SIG-M5 (cell line): ENCODE data around the gene GALE.
A peak's percentile ranks its signal among the peaks of the same experiment; 100 is the strongest.
"Not testable (repeated sequence)": the region's sequence is repeated elsewhere in the genome, so short reads cannot be mapped to it uniquely, and the experiment has no call there.

Experiments used
- DNase-seq: peaks from one replicate; lab custom pipeline; 2025; lab: John Stamatoyannopoulos, UW

Gene GALE

GRCh38 chr1:23809751-23810171 lies 9.2 kb upstream of the GALE start:
- DNase-seq: peak; percentile 63

DNA sequence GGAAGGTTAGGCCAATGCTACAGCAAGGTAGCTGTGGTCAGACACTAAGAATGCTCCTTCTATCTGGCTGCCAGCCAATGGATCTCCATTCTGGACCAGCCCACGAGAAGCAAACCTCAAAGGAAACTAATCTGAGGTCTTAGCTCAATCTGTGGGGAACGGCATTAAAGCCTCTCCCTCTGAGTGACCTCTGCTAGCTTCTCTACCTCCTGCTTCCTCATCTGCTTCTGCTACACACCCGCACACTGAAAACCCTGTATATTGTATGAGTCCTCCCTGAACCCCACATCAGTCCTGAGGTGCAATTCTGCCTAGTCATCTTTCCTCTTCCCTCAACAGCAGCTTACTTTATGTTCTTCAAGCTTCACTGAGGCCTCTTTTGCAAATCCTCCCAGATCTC lies 6.9 kb upstream of the GALE start:
- no peak for DNase-seq

DNA sequence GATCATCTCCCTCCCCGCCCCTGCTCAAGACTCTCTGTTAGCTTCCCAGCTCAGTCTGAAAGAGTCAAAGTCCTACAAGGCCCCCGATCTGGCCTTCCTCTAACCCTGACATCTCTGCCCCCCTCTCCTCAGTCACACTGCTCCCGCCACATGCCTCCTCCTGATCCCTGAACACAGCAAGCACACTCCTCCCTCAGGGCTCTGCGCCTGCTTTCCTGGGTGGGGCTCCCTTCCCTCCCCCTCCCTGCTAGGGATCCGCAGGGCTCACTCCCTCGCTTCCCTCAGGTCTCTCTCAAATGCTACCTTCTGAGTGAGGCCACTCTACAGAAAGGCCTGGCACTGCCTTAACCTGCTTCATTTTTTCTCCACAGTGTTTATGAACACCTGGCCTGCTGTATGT lies 5.7 kb upstream of the GALE start:
- no peak for DNase-seq

DNA sequence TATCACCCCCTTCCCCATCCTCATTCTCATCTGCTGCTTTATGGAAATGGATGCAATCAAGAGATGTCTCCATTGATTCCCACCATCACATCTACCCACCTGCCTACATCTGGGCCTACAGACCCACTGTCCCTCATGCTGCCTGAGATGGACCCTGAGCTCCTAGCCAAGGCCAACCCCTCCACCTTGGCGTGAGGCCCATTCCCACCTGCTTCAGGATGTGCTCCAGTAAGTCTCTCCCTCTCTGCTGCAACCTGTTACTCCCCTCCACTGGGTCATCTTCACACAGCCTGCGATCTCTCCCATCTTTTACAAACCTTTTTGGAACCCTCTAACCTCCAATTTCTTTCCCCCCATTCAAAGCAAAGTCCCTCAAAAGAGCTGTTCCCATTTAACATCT lies 4.5 kb upstream of the GALE start:
- DNase-seq: no peak

DNA sequence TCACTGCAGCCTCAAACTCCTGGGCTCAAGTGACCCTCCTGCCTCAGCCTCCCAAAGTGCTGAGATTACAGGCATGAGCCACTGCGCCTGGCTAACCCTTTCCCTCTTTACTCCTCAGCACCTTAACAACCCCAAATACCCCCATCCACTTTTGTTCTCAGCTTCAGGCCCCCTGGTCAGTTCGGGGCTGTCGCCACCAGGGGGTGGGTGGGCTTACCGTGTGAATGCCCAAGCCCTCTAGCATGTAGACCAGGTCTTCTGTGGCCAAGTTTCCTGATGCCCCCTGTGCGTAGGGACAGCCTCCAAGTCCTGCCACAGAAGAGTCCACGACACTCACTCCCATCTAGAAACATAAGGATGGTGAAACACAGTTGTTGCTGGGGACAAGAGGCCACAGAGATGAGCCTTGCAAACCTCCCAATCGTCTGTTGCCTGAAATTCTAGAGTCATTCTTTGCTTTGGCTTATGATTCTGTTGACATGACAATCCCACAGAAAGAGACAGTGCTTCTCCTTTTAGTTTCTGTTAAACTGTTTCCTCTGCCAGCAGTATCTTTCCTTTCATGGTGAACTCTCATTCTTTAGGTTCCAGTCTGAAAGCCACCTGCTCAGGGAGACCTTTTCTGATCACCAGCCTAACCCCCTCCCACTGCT lies 3.8 kb upstream of the GALE start:
- no peak for DNase-seq

DNA sequence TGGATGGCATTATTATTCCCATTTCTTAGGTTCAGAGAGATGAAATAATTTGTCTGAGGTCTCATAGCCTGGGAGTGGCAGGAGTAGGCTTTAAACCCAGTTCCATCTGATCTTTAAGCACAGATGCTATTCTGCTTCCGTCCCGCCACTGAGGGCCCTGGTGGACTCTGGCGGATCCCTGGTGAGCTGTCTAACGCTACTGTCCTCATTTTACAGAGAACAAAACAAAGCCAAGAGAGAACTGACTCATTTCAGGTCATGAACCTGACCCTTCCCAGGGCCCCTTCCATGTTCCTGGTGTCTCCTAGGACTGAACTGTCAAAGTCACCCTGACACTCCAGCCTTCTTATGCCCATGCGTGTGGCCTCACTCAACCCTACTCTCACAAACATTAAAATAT lies 3.1 kb upstream of the GALE start:
- DNase-seq: no peak

- not testable (repeated sequence) for DNase-seq
These were observed 2.3 kb upstream of the GALE start for GRCh38 chr1:23802809-23803342.

DNA sequence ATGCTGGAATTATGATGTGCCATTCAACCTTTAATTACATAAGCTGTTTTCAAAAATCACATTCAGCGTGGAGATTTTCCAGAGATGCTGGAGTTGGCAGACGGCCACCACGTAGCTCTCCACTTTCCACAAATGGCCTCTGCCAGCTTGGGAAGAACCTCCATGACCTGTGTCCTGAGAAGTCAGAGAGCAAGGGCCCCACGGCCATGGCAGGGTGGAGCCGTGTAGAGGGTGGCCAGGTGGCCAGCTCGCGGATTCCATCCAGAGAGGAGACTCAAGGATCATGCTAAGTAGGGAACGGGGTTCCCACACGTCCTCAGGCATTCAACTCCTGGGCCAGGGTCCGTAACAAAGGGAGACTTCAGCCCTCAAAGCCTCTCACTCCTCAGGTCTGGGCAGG lies 1.3 kb upstream of the GALE start:
- DNase-seq: no peak

- no peak for DNase-seq
These were observed 789 bp upstream of the GALE start for GRCh38 chr1:23801338-23801748.

- DNase-seq: no peak
These were observed 769 bp downstream of the GALE start for GRCh38 chr1:23799570-23800399.

GRCh38 chr1:23799255-23799569 lies 1.3 kb downstream of the GALE start:
- no peak for DNase-seq

DNA sequence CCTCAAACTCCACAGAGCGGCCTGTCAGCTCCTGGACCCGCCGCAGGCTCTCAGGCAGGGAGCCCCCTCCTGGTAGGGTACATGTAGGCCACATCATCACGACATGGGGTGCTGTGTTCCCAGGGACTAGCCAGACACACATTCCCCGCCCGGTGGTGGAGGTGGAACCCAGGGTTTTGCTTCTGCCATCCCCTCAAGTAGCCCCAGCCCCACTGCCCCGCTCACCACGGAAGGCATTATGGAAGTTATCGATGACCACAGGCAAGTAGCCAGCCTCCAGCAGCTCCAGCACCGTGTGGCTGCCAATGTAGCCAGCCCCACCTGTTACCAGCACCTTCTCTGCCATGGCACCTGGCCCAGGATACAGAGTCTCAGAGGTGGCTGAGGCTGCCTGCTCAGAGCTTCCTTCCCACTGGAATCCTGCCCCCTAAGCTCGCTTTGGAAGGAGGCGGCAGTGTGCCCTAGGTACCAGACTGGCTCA lies 1.9 kb downstream of the GALE start:
- DNase-seq: no peak

GRCh38 chr1:23797478-23798448 lies 2.8 kb downstream of the GALE start:
- DNase-seq: no peak

- no peak for DNase-seq
These were observed 3.9 kb downstream of the GALE start for GRCh38 chr1:23796466-23797271.

DNA sequence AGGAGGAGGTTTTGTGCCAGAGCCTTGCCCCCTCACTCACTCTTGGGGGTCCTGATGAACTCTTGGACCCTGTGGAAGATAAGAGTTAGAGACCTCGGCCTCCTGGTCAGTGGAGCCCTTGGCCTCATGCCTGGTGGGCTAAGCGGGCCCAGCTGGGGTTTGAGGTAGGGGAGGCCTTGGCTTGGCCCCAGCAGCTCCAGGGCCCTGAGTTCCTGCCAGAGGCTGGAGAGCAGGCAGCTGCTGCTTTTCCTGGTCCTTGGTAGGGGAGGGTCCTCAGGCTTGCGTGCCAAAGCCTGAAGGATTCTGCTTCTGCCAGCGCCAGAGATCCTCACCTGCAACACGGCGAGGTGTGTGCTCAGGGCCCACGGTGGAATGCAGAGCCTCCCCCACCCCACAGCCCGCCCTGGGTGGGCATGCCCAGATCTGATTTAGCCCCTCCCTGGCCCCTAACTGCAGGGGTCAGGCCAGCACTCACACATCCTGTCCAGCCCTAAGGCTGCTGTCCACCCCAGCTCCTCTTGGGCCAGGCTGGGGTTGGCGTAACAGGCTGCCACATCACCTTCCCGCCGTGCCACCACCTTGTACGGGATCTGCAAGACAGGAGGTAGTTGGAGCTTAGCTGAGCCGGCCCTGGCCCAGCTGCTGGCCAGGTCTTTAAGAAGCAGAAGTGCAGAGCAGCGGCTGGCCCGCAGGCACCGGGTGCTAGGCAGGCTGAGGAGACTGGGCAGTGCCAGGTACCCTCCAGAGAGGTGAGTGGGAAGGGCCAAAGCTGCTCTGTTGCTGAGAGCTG lies 4.7 kb downstream of the GALE start:
- no peak for DNase-seq

GRCh38 chr1:23794732-23795182 lies 5.8 kb downstream of the GALE start:
- DNase-seq: not testable (repeated sequence)

GRCh38 chr1:23793861-23794731 lies 6.5 kb downstream of the GALE start:
- DNase-seq: no peak

DNA sequence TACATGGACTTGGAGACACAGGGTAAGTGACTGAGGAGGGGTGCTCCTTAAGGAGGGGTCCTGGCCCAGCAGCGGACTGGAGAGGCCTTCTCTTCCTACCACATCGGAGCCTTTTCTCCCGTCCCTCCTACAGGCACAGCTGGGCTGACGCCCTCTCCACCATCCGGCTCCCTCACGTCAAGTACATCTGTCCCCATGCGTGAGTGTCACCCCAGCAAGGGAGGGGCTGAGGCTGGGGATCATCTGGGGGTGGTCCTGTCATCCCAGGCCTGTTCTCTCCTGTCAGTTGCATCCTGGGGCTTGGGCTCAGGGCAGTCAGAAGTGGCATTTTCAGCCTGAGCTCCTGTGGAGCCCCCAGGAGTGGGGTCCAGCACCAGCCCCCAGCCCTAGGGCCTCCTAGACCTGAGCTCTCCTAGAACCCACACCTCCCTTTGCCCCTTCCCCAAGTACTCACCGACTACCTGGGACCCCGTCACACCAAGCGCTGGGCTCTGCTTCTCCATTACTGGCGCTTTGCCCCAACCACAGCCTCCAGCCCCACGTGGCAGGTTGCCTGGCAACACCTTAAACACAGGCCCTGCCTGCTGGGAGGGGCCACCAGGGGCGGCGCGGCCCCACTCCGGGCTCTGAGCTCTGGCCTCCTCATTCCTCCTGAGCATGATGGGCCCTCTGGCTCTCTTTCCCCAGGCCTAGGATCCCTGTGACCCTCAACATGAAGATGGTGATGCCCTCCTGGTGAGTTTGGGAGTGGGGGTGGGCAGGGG lies 7.4 kb downstream of the GALE start:
- no peak for DNase-seq
